Ecto neural progenitor cell (in vitro differentiated cells): ENCODE measurements around the gene SLC9A4.

Experiments used
- DNase-seq: peaks from one replicate; pipeline ENCODE4 v3.0.0-alpha.2; 2018; ENCODE audit warnings: low spot score

The SLC9A4 gene, protein sequence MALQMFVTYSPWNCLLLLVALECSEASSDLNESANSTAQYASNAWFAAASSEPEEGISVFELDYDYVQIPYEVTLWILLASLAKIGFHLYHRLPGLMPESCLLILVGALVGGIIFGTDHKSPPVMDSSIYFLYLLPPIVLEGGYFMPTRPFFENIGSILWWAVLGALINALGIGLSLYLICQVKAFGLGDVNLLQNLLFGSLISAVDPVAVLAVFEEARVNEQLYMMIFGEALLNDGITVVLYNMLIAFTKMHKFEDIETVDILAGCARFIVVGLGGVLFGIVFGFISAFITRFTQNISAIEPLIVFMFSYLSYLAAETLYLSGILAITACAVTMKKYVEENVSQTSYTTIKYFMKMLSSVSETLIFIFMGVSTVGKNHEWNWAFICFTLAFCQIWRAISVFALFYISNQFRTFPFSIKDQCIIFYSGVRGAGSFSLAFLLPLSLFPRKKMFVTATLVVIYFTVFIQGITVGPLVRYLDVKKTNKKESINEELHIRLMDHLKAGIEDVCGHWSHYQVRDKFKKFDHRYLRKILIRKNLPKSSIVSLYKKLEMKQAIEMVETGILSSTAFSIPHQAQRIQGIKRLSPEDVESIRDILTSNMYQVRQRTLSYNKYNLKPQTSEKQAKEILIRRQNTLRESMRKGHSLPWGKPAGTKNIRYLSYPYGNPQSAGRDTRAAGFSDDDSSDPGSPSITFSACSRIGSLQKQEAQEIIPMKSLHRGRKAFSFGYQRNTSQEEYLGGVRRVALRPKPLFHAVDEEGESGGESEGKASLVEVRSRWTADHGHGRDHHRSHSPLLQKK

DNA sequence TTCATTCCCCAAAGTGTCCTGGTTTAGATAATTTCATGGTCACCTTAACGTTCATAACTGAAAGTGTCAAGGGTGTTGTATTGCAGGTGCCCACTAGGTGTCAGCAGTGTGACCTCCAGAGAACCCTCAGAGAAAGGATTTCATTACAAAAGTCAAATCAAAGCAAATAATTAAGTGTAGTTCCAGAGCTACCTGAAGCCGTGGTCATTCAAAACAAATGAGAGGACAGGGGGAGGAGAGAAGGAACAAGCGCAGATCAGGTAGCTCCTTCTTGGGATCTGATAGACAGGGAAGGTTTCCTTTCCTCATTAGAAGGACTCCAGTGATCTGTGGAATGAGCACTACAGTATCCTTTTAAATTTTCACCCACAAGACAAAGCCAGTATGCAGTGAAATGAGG lies at the start of gene SLC9A4:
TSS of gene SLC9A4 (plus strand) at position 207 of the 400 bp plus-strand sequence. CDS start 534 bp downstream, outside the sequence.
- no peak for DNase-seq

GRCh38 chr2:102423368-102423767 lies 49.7 kb upstream of the SLC9A4 start:
- no peak for DNase-seq

- no peak for DNase-seq
Observed at GRCh38 chr2:102424754-102425153, 48.3 kb upstream of the SLC9A4 start.

- no peak for DNase-seq
Observed at GRCh38 chr2:102425441-102426132, 47.4 kb upstream of the SLC9A4 start.

GRCh38 chr2:102427249-102427648 lies 45.8 kb upstream of the SLC9A4 start:
- DNase-seq = no peak

DNA sequence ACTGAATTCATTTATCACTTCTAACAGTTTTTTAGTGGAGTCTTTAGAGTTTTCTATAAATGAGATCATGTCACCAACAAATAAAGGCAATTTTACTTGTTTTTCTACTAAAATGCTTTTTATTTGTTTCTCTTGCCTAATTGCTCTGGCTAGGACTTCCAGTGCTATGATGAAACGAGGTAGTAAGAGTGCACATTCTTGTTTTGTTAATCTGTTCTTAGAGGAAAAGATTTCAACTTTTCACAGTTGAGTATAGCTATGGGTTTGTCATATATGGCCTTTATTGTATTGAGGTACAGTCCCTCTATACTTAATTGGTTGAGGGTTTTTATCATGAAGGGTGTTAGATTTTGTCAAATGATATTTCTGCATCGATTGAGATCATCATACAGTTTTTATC lies 44.5 kb upstream of the SLC9A4 start:
- DNase-seq = no peak

- no peak for DNase-seq
Observed at GRCh38 chr2:102432386-102432785, 40.6 kb upstream of the SLC9A4 start.

DNA sequence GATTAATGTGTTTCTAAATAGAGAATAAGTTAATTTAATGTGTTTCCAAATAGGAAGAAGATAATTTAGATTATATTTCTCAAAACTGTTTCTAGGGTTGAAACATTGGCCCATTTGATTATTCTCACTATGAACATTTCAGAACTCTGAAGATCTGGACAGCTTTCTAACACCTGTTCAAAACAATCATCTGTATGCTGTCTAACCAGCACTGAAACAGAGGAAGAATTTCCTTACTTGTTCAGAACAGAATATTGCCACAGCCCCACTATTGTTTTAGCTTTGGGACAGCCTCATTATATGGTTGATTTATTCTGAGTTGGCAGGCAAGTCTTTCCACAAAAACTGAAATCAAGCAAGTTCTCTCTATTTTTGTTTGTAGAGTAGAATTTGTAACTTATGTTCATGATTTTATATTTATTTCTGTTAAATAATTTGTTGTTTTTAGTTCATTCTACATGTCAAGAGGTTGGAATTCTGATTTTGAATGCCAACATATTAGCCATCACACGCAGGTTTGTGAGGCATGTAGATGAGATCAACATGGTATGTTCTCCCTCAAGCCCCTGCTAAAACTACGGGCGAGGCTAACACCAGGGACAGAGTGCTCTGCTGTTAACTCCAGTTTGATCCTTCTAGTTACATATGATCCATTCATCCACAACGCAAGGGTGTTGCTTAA lies 38.9 kb upstream of the SLC9A4 start:
- DNase-seq = no peak

DNA sequence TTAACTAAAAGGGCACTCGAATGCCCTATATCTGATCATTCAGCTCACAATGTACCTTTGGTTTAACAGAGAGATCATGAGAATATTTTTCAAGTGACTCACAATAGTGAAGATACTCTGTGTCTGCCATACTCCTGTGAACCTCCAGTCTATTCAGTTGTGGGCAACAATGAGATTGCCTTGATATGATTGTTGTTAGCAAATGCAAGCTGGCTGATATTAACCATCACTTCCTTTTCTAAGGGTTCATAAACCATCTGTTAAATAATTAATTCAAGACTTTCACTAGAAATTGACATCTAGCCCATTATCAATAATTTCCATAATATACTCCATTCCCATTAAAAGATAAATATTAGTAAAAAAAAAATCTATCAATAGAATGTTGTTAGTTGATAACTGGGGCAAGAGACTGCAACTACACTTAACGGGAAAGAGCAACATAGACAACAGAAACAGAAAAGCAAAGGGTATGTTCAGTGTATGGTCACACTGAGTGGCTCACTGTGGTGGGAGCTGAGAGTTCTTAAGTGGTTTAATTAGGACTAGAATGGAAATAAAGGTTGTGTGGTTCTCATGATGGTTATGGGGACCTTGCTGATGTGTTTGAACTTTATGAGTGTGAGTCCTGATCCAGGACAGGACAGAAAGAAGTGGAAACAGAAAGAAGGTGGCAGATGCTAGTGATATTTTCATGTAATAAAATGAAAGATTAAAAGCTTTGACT lies 38.2 kb upstream of the SLC9A4 start:
- DNase-seq = no peak

DNA sequence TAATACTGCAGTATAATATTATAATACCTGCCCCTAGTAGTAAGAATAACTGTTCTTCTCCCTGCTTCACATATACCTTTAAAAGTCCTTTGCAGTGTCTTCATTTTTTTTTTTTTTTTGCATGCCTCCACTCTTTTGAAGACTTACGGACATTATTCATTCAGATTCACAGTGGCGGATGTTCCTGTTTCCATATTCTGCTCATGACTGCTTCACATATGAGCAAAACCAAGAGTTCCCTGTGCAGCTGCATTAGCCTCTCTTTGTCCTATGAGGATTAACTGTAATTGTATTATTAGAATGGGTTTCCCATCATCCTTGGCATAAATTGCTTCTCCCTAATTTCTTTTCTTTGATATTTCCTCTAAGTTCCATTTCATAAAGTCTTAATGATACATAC lies 37.3 kb upstream of the SLC9A4 start:
- DNase-seq = no peak

DNA sequence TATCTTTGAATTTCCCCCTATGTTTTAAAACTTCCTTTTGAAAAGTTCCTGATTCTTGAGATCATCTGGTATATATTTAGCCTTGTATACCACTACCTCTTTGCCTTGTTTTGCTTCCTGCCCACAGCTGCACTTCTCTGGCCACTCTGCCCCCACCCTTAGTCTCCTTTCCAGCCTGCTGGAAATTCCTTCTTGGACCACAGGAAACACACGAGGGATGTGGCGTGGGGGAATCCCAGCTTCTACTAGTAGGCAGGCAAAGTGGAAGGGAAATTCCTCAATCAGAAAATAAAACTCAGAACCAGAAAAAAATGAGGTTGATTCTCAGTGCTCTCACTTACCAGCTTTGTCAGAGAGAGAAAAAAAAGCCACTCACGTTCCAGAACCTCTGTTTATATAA lies 36.7 kb upstream of the SLC9A4 start:
- DNase-seq = no peak

GRCh38 chr2:102437122-102437521 lies 35.9 kb upstream of the SLC9A4 start:
- DNase-seq = no peak

- DNase-seq = no peak
Observed at GRCh38 chr2:102438111-102438510, 34.9 kb upstream of the SLC9A4 start.

GRCh38 chr2:102438578-102438977 lies 34.4 kb upstream of the SLC9A4 start:
- no peak for DNase-seq

DNA sequence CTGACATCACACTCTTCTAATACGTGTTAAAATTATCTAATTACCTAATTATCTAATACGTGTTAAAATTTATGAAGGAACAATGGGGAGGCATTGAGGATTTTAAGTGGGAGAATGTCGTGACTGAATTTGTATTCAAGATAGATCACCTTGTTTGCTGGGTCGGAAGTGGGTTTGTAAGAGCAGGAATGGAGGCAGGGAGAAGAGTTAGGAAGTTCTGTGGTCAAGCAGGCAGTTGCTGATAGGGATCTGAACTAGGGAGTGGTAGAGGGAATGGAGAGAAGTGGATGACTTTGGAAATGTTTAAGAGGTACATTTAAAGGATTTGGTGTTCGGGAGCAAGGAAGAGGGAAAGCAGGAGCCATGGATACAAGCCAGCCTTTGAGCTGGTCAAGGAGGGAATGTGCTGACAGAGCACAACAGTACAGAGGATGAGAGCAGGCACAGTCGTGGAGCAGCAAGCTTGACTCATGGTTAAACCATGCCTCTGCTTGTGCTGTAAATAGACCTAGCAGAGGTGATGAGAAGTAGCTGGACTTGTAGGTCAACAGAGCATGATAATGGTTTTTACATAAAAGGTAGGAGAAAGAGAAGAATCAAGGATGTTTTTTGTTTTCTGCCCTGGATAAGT lies 33.8 kb upstream of the SLC9A4 start:
- no peak for DNase-seq

- DNase-seq = no peak
Observed at GRCh38 chr2:102442967-102443828, 29.8 kb upstream of the SLC9A4 start.

DNA sequence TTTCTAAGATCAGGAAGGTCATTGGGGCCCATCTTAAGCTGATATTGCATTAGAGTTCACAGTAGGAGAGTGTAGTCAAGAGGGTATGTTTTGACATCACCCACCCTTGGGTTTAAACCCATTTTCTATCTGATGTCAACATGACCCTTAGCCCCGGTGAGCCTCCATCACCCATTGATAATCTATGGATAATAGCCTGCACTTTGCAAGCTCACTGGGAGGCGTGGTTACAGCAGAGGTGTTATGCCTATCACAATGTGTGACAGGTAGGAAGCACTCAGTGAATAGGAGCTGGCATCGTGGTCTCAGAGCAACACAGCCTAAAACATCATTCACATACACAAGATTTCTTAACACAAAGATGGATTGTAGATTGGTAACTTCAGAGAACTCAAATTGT lies 28.8 kb upstream of the SLC9A4 start:
- DNase-seq = no peak

- DNase-seq = no peak
Observed at GRCh38 chr2:102446936-102447335, 26.1 kb upstream of the SLC9A4 start.

DNA sequence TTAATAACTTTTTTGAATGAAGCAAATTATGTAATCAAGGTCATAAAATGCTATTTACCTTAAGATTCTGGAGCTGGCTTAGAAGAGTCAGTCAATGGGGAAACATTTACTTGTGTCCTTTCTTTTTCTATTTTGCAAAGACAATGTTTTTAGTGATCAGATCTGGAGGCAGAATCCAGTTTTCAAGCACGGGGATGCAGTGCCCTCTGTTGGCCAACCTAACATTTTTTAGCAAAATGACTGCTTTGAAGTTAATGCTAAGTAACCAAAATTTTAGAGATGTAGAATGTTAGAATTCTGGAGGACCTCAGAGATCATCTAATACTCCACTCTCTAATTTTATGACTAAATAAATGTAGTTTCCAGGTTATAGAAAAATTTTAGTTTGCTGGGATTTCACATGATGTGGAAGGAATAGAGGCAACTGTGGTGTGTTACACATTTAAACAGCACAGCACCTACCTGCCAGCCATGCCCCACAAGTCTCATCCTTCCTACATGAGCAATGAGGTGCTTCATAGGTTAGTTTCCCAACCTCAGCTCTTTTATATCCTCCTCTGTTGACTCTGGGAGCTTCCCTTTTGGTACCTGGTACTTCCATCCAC lies 23.6 kb upstream of the SLC9A4 start:
- DNase-seq = no peak

DNA sequence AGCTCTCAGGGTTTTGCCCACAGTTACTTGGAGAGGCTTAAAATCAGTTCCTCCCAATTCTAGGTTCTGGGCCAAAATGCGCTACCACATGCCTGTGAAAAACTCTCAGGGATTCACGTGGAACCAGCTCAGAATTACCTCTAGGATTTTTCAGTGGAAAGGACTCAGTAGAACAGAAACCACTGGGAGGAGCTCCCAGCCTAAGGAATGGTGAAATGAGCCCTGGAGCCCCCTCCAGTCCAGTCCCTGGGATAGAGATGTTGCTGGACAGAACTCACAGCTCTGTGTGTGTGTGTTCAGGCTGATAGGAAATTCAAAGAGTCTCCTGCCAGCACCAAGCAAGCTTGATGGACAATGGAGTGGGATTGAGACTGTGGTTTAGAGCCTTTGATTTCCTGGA lies 21.1 kb upstream of the SLC9A4 start:
- no peak for DNase-seq
